ENCODE measurements around the gene SLC22A2.

The SLC22A2 gene

GRCh38 chr6:160277546-160277945 is 18.9 kb upstream of the SLC22A2 start:
- H3K36me3 ChIP-seq (ENCODE audit: control insufficient read depth, insufficient read depth, low read length), result no peaks in the 10 kb centered on the region
- H3K4me3 ChIP-seq (replicated peaks; ENCODE audit: low read depth, low read length), result no peak overlapping the region
- DNase-seq (ENCODE audit: extremely low read depth, insufficient read length), result no peak
- TF ChIP-seq CTCF (IDR thresholded peaks at IDR 0.05; ENCODE audit: insufficient read depth, low read length, poor library complexity, severe bottlenecking), result no peak
- H3K27me3 ChIP-seq (replicated peaks; ENCODE audit: control insufficient read depth, insufficient read depth, low read length), result no peaks in the 10 kb centered on the region

GRCh38 chr6:160277144-160277543 is 18.5 kb upstream of the SLC22A2 start:
- Histone ChIP-seq H3K27me3 (replicated peaks; ENCODE audit: control insufficient read depth, insufficient read depth, low read length) (no peaks in the 10 kb centered on the region), H3K36me3 (ENCODE audit: control insufficient read depth, insufficient read depth, low read length) (no peaks in the 10 kb centered on the region), H3K4me3 (replicated peaks; ENCODE audit: low read depth, low read length) (no peak overlapping the region)
- no peak for TF ChIP-seq CTCF (IDR thresholded peaks at IDR 0.05; ENCODE audit: insufficient read depth, low read length, poor library complexity, severe bottlenecking)
- DNase-seq (ENCODE audit: extremely low read depth, insufficient read length), result no peak

- H3K36me3 ChIP-seq (ENCODE audit: control insufficient read depth, insufficient read depth, low read length), result no peaks in the 10 kb centered on the region
- no peak for TF ChIP-seq CTCF (IDR thresholded peaks at IDR 0.05; ENCODE audit: insufficient read depth, low read length, poor library complexity, severe bottlenecking)
- H3K27me3 ChIP-seq (replicated peaks; ENCODE audit: control insufficient read depth, insufficient read depth, low read length), result no peaks in the 10 kb centered on the region
- DNase-seq (ENCODE audit: extremely low read depth, insufficient read length), result no peak
- H3K4me3 ChIP-seq (replicated peaks; ENCODE audit: low read depth, low read length), result no peak overlapping the region
Observed at GRCh38 chr6:160276126-160276525, 17.5 kb upstream of the SLC22A2 start.

- no peak for TF ChIP-seq CTCF (IDR thresholded peaks at IDR 0.05; ENCODE audit: insufficient read depth, low read length, poor library complexity, severe bottlenecking)
- no peak for DNase-seq (ENCODE audit: extremely low read depth, insufficient read length)
- Histone ChIP-seq H3K36me3 (ENCODE audit: control insufficient read depth, insufficient read depth, low read length) (no peaks in the 10 kb centered on the region), H3K27me3 (replicated peaks; ENCODE audit: control insufficient read depth, insufficient read depth, low read length) (no peaks in the 10 kb centered on the region), H3K4me3 (replicated peaks; ENCODE audit: low read depth, low read length) (no peak overlapping the region)
Observed at GRCh38 chr6:160275511-160276003, 16.9 kb upstream of the SLC22A2 start.

GRCh38 chr6:160274871-160275510 is 16.4 kb upstream of the SLC22A2 start:
- H3K36me3 ChIP-seq (ENCODE audit: control insufficient read depth, insufficient read depth, low read length), result no peaks in the 10 kb centered on the region
- no peak for TF ChIP-seq CTCF (IDR thresholded peaks at IDR 0.05; ENCODE audit: insufficient read depth, low read length, poor library complexity, severe bottlenecking)
- no peak overlapping the region for H3K4me3 ChIP-seq (replicated peaks; ENCODE audit: low read depth, low read length)
- DNase-seq (ENCODE audit: extremely low read depth, insufficient read length), result no peak
- H3K27me3 ChIP-seq (replicated peaks; ENCODE audit: control insufficient read depth, insufficient read depth, low read length), result no peaks in the 10 kb centered on the region; the same call in 1 of the 2 replicates

Measured in GM06990 (cell line).